ENCODE data around the gene FBXL5. TPM values are rescaled to one million over a fixed set of nuclear protein-coding genes. Genes with fewer than 3 reads are reported as not detected.

The FBXL5 gene
- total RNA-seq, 1 experiment from 2014 or later = 69.6 TPM

DNA sequence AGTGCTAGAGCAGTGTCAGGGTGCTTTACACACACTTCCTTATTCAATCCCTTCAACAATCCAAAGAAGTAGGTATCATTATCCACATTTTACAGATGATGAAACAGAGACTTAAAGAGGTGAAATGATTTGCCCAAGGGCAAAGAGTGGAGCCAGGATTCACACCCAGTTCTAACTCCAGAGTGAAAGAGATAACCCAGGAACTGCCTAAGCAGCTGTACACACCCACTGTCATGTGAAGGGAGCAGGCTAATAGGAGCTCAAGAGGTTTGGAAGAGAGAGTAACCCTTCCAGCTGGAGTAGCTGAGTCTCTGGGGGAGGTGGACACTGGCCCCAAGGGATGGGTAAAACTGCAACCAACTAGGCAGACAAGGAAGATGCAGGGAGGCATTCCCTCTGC lies 92.5 kb downstream of the FBXL5 start:
- Mint-ChIP-seq H3K27me3 (ENCODE audit: low read depth) (no peaks in the 10 kb centered on the region), H3K4me3 (no peak overlapping the region), H3K36me3 (peaks cover 17% of the 10 kb centered on the region), H3K27ac (no peak overlapping the region), H3K9me3 (no peaks in the 10 kb centered on the region), H3K4me1 (no peaks in the 10 kb centered on the region)
- ATAC-seq (no peak), DNase-seq (ENCODE audit: low spot score) (no peak)
- CTCF ChIA-PET = no interaction called here
- no peak for TF ChIP-seq FOXJ3 (CRISPR knock-in tag; IDR thresholded peaks at IDR 0.05; ENCODE audit: borderline replicate concordance)
- no peak for TF ChIP-seq RELA (CRISPR knock-in tag; IDR thresholded peaks at IDR 0.05; ENCODE audit: borderline replicate concordance)
- TF ChIP-seq, protein P1, sequence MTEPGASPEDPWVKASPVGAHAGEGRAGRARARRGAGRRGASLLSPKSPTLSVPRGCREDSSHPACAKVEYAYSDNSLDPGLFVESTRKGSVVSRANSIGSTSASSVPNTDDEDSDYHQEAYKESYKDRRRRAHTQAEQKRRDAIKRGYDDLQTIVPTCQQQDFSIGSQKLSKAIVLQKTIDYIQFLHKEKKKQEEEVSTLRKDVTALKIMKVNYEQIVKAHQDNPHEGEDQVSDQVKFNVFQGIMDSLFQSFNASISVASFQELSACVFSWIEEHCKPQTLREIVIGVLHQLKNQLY (CRISPR knock-in tag; IDR thresholded peaks at IDR 0.05) = no peak
- POLR2A ChIA-PET = no interaction called here

DNA sequence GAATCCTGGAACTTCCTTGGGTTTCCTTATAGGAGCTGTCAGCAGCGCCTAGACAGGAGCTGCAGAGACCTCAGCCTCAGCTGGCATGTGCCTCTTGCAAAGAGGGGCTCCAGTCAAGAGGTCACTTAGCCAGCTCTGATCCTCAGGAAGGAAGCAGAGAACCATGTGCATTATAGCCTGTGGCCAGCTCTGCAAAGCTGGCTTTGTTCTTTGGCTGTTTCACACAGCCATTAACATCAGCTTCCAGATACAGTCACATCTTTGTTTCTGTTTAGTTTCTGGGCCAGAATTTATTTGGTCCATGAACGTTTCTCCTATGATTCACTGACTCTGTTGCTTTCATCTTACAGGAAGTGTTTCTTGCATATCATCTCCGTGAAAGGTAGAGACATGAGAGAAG lies 93.0 kb downstream of the FBXL5 start:
- CTCF ChIA-PET = interaction anchor here (0.6 kb wide), 1 partner anchor 319 kb away, joined by 3 read pairs; no protein-coding TSS in a partner anchor

GRCh38 chr4:15558561-15558960 lies 96.6 kb downstream of the FBXL5 start:
- CTCF ChIA-PET = no interaction called here
- peaks cover 3% of the 10 kb centered on the region; the same call in 1 of the 2 replicates for H3K36me3 Mint-ChIP-seq
- peaks cover 7% of the 10 kb centered on the region; the same call in 1 of the 2 replicates for H3K4me1 Mint-ChIP-seq
- no peak overlapping the region for H3K4me3 Mint-ChIP-seq
- no peaks in the 10 kb centered on the region for H3K27me3 Mint-ChIP-seq (ENCODE audit: low read depth)
- POLR2A ChIA-PET = no interaction called here
- DNase-seq (ENCODE audit: low spot score) (no peak), ATAC-seq (no peak)
- H3K9me3 Mint-ChIP-seq = no peaks in the 10 kb centered on the region
- no peak for TF ChIP-seq E2F5 (CRISPR knock-in tag; IDR thresholded peaks at IDR 0.05)
- no peak for TF ChIP-seq CREM (CRISPR knock-in tag; IDR thresholded peaks at IDR 0.05)
- no peak for TF ChIP-seq TEAD1 (CRISPR knock-in tag; IDR thresholded peaks at IDR 0.05)
- TF ChIP-seq SP1 (CRISPR knock-in tag; conservative IDR thresholded peaks at IDR 0.05) = no peak
- TF ChIP-seq ZNF396 (CRISPR knock-in tag; IDR thresholded peaks at IDR 0.05; ENCODE audit: borderline replicate concordance) = no peak
- TF ChIP-seq, protein P1 (CRISPR knock-in tag; IDR thresholded peaks at IDR 0.05) = no peak
- no peak for TF ChIP-seq PRRX2 (CRISPR knock-in tag; IDR thresholded peaks at IDR 0.05)
- TF ChIP-seq FOXP1 (CRISPR knock-in tag; IDR thresholded peaks at IDR 0.05; ENCODE audit: borderline replicate concordance) = no peak
- no peak for TF ChIP-seq EMX1 (CRISPR knock-in tag; IDR thresholded peaks at IDR 0.05)
- TF ChIP-seq, protein P2, sequence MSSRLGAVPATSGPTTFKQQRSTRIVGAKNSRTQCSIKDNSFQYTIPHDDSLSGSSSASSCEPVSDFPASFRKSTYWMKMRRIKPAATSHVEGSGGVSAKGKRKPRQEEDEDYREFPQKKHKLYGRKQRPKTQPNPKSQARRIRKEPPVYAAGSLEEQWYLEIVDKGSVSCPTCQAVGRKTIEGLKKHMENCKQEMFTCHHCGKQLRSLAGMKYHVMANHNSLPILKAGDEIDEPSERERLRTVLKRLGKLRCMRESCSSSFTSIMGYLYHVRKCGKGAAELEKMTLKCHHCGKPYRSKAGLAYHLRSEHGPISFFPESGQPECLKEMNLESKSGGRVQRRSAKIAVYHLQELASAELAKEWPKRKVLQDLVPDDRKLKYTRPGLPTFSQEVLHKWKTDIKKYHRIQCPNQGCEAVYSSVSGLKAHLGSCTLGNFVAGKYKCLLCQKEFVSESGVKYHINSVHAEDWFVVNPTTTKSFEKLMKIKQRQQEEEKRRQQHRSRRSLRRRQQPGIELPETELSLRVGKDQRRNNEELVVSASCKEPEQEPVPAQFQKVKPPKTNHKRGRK (CRISPR knock-in tag; IDR thresholded peaks at IDR 0.05; ENCODE audit: borderline replicate concordance) = no peak
- TF ChIP-seq RORB (CRISPR knock-in tag; IDR thresholded peaks at IDR 0.05) = no peak
- no peak for TF ChIP-seq SOX15 (CRISPR knock-in tag; IDR thresholded peaks at IDR 0.05)
- TF ChIP-seq HMGXB4 (CRISPR knock-in tag; IDR thresholded peaks at IDR 0.05) = no peak
- TF ChIP-seq NR1H2 (CRISPR knock-in tag; IDR thresholded peaks at IDR 0.05) = no peak
- no peak for TF ChIP-seq ZNF416 (CRISPR knock-in tag; IDR thresholded peaks at IDR 0.05)
- TF ChIP-seq JAZF1 (CRISPR knock-in tag; IDR thresholded peaks at IDR 0.05) = no peak
- H3K27ac Mint-ChIP-seq = no peak overlapping the region

More for the DNA sequence above, 93.0 kb downstream of the FBXL5 start:
- no peak overlapping the region for H3K4me3 Mint-ChIP-seq
- H3K27ac Mint-ChIP-seq = no peak overlapping the region
- H3K27me3 Mint-ChIP-seq (ENCODE audit: low read depth) = no peaks in the 10 kb centered on the region
- DNase-seq (ENCODE audit: low spot score) = no peak
- no peaks in the 10 kb centered on the region for H3K9me3 Mint-ChIP-seq
- ATAC-seq = no peak
- no peaks in the 10 kb centered on the region for H3K4me1 Mint-ChIP-seq
- POLR2A ChIA-PET = no interaction called here
- peaks cover 13% of the 10 kb centered on the region for H3K36me3 Mint-ChIP-seq
- TF ChIP-seq ZNF317 (CRISPR knock-in tag; IDR thresholded peaks at IDR 0.05; ENCODE audit: borderline replicate concordance, low read depth) = no peak
